HG02678 (cell line): ENCODE results near the gene PYY.
"Not testable (repeated sequence)": the region's sequence is repeated elsewhere in the genome, so short reads cannot be mapped to it uniquely, and the experiment has no call there.

Experiments used
- ATAC-seq: cut with Tn5 transposase; IDR thresholded peaks from one replicate; pipeline ENCODE4 v1.9.1; 2021; ENCODE audit warnings: mild to moderate bottlenecking, moderate library complexity; ENCODE audit not compliant: unreplicated experiment

The PYY gene

GRCh38 chr17:43979011-43979410 lies 25.3 kb upstream of the PYY start:
- ATAC-seq, result no peak

DNA sequence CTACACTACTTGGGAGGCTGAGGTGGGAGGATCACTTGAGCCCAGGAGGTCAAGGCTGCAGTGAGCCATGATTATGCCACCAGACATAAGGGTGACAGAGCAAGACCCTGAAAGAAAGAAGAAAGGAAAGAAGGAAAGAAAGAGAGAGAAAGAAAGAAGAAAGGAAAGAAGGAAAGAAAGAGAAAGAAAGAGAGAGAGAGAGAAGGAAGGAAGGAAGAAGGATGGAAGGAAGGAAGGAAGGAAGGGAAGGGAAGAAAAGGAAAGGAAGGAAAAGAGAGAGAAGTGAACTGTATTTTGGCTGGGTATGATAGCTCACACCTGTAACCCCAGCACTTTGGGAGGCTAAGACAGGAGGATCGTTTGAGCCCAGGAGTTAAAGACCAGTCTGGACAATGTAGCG lies 24.3 kb upstream of the PYY start:
- no peak for ATAC-seq

- no peak for ATAC-seq
Measured at GRCh38 chr17:43976963-43977837, 23.5 kb upstream of the PYY start.

GRCh38 chr17:43975898-43976297 lies 22.2 kb upstream of the PYY start:
- no peak for ATAC-seq

- no peak for ATAC-seq
Measured at GRCh38 chr17:43974382-43975266, 20.9 kb upstream of the PYY start.

GRCh38 chr17:43972444-43973212 lies 18.9 kb upstream of the PYY start:
- not testable (repeated sequence) for ATAC-seq

DNA sequence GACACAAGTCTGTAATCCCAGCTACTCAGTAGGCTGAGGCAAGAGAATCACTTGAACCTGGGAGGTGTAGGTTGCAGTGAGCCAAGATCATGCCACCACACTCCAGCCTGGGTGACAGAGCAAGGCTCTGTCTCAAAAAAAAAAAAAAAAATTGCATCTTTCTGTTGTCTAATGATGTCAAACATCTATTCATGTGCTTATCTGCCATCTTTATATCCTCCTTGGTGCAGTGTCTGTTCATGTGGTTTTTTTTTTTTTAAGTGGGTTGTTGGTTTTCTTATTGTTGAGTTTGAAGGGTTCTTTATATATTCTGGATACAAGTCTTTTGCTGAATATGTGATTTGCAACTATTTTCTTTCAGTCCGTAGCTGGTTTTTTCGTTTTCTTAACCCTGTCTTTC lies 17.7 kb upstream of the PYY start:
- not testable (repeated sequence) for ATAC-seq

GRCh38 chr17:43970366-43970765 lies 16.6 kb upstream of the PYY start:
- no peak for ATAC-seq

- ATAC-seq, result no peak
Measured at GRCh38 chr17:43967251-43967875, 13.6 kb upstream of the PYY start.

DNA sequence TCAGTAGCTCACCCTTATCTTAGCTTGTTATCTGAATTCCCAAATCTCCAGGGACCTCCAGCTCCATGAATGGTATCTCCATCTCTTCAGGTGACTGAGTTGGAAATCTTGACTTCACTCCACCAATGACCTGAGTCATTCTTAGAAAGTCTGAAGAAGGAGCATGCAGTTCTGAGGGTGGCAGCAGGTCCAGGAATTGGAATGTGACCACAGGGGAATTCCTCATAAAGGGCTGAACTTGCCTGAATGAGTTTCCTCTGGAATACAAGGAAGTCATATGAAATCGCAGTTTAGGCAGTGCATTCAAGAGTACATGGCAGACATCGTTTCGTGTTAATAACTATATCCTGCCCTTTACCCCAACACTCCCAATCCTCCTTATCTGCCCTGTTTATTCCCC lies 12.5 kb upstream of the PYY start:
- ATAC-seq, result no peak

- no peak for ATAC-seq
Measured at GRCh38 chr17:43962479-43962878, 8.7 kb upstream of the PYY start.

- no peak for ATAC-seq
Measured at GRCh38 chr17:43961954-43962353, 8.2 kb upstream of the PYY start.

DNA sequence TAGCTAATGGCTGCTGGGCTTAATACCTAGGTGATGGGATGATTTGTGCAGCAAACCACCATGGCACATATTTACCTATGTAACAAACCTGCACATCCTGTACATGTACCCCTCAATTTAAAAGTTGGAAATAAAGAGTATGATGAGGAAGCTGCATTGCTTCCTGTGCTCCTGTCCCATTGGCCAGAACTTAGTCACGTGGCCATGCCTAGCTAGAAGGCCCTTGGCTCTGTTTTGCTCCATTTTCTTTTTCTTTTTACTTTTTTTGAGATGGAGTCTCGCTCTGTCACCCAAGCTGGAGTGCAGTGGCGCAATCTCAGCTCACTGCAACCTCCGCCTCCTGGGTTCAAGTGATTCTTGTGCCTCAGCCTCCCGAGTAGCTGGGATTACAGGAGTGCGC lies 7.6 kb upstream of the PYY start:
- not testable (repeated sequence) for ATAC-seq

GRCh38 chr17:43958748-43959352 lies 5.1 kb upstream of the PYY start:
- ATAC-seq, result no peak

DNA sequence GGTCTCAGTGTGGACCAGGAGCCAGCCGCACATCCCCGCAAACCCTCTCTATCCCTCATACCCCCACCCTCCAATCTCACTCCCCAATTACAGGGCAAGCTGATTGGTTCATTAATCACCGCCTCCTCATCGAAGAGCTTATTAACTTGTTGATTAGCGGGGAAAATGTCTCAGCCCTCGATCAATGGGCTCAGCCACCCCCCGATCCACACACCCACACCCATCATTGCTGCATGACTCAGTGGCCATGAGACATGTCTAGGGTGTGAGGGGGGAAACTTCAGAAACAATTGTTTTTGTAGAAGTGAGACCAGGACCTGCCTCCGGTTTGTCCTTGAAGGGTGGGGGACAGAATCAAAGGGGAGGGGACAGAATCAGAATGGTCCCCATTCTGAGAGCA lies 2.5 kb upstream of the PYY start:
- ATAC-seq, result no peak

DNA sequence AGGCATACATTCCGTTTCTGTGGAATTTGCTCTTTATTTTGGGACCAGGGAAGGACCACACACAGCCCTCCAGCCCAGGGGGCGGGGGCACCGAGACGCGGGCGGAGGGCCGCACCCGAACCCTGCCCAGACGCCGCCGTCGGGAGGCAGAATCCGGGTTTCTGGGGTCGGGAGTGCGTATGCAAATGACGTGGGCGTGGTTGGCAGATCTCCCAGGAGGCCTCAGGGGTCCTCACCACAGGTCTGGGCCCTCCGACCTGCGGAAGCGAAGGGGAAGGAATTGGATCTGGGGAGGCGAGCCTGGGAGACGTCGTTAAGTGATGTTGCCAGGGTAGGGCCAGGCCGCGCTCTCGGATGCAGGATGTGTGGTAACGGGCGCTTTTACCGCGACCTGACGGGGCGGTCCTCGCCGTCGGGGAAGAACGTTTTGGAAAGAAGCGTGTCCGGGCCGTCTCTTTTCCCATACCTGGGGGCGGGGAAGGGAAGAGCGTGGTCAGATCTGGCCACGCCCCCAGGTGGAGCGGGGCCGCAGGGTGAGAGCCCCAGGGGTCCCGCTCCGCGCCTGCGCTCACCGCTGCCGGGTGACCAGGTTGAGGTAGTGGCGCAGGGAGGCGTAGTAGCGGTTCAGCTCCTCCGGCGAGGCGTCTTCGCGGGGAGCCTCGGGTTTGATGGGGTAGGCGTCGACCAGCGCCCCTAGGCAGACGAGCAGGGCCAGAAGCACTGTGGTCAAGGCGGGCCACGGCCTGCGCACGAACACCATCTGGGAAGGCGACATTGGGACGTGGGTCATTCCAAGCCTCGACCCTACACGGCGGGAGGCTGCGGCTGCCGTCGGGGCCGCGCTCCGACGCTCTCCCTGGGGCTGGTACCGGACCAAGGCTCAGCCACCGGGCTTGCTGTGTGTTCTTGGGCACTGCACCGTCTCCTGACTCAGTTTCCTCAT lies 745 bp downstream of the PYY start:
- ATAC-seq, result no peak

GRCh38 chr17:43952351-43952723 lies 1.4 kb downstream of the PYY start:
- ATAC-seq, result no peak

DNA sequence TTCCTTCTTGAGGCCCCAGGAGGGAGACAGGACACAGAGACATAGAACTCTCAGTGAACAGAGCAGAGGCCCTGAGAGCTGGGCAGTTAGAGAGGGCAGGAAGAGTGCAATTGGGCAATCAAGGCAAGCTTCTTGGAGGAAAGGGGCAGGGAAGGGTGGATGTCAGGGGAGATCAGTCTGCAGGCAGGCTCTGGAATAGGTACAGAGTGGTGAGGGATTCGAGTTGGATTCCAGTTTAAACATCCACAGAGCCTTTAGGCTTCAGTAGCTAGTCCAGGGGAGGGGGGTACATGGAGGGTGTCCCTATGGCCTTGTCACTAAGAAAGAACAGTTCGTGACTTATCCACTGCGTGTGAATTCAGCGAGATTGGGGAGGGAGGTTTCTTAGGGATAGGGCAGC lies 2.0 kb downstream of the PYY start:
- no peak for ATAC-seq

DNA sequence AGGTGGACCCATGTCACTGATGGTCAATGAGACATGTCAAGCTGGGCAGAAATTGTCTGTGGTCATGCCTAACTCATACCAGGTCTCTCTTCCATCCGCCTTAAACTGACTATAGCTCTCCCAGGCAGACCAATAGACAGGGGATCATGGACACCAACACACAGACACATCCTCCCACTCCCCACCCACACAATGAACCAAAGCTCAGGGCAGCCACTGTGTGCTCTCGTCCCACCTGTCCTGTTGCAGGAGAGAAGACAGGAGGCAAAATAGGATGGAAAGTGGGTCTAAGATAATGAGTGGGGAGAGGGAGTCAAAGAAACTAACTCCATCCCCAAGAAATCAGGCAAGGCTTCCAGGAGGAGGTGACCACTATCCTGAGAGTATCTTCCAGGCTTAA lies 3.2 kb downstream of the PYY start:
- ATAC-seq, result no peak
